NB4 (cell line): ENCODE measurements around the gene SRP9.

Experiments used
- CTCF ChIP-seq: IDR thresholded peaks from one replicate; pipeline ENCODE4 v1.5.1; 2012; ENCODE audit warnings: low read depth, low read length
- MYC ChIP-seq: IDR thresholded peaks from 2 replicates; pipeline ENCODE4 v1.6.1; 2011; ENCODE audit warnings: low read depth, low read length
- POLR2A ChIP-seq: IDR thresholded peaks from 2 replicates; pipeline ENCODE4 v1.6.1; 2011; ENCODE audit warnings: mild to moderate bottlenecking; ENCODE audit not compliant: insufficient read length; ENCODE audit errors: extremely low read depth

- TF ChIP-seq CTCF (no peak), MYC (no peak), POLR2A (no peak)
Observed at GRCh38 chr1:225838793-225839192, 61.2 kb downstream of the SRP9 start.
